GM06990 (cell line): ENCODE data around the gene UBXN4.
A peak's percentile ranks its signal among the peaks of the same experiment; 100 is the strongest.
"Not testable (repeated sequence)": the region's sequence is repeated elsewhere in the genome, so short reads cannot be mapped to it uniquely, and the experiment has no call there.

Experiments used
- DNase-seq: peaks from one replicate; pipeline ENCODE4 v3.0.0-alpha.2; 2011; ENCODE audit not compliant: insufficient read length; ENCODE audit errors: extremely low read depth
- H3K27me3 ChIP-seq: replicated peaks from 2 replicates; pipeline ENCODE4 v1.6.0; 2011; ENCODE audit warnings: low read length; ENCODE audit not compliant: control insufficient read depth, insufficient read depth
- H3K36me3 ChIP-seq: 2 replicates; pipeline ENCODE4 v1.5.1; 2011; ENCODE audit warnings: low read length; ENCODE audit not compliant: control insufficient read depth, insufficient read depth
- H3K4me3 ChIP-seq: replicated peaks from 2 replicates; pipeline ENCODE4 v1.5.1; 2011; ENCODE audit warnings: low read depth, mild to moderate bottlenecking, control low read depth, low read length
- CTCF ChIP-seq: IDR thresholded peaks from 2 replicates; pipeline ENCODE4 v1.5.1; 2011; ENCODE audit warnings: low read length, control low read depth, mild to moderate bottlenecking, inconsistent platforms; ENCODE audit not compliant: insufficient read depth, poor library complexity, severe bottlenecking

UBXN4 gene, protein sequence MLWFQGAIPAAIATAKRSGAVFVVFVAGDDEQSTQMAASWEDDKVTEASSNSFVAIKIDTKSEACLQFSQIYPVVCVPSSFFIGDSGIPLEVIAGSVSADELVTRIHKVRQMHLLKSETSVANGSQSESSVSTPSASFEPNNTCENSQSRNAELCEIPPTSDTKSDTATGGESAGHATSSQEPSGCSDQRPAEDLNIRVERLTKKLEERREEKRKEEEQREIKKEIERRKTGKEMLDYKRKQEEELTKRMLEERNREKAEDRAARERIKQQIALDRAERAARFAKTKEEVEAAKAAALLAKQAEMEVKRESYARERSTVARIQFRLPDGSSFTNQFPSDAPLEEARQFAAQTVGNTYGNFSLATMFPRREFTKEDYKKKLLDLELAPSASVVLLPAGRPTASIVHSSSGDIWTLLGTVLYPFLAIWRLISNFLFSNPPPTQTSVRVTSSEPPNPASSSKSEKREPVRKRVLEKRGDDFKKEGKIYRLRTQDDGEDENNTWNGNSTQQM

DNA sequence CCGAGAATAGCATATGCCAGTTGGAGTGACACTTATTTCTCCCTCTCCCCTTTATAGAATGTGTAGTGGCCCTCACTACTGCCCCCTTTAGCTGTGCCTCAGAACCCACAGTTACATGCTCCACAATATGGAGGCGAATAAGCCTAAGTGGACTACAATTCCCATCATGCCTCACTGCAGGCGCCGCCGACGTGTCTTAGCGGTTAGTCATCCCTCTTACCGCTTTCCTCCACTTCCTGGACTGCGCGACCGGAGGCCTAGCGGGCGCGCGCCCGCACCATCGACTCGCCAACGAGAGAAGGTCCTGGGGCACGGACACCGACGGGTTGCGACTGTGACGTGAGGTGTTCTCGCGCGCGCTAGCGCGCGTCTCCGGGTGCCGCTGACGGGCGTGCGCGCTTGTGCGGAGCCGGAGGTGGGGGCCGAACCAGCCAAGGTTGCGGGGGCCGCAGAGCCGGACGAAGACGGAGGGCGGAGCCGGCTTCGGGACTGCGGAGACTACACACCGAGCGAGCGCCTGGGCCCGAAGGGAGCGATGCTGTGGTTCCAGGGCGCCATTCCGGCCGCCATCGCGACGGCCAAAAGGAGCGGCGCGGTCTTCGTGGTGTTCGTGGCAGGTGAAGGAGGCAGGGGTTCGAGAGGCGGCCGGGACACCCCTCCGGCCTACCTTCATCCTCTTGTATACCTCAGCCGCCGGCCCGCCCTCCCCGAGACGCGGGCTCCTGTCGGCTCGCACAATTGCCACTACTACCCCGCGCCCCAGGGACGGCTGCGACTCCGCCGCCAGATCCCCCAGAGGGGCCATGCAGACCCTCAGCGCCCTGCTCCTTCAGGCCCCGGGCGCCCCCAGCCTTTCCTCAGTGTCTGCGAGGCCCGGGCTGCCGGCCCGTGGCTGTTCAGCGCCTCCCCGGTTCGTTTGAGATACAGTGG lies at the start of gene UBXN4:
UBXN4 (plus strand) TSS at position 461 of the 930 bp plus-strand sequence; CDS start at position 536, 75 bp downstream.
- peak within 1 kb of the TSS; percentile 91 for H3K4me3 ChIP-seq
- peak; percentile 100 for DNase-seq
- peak; percentile 65 for TF ChIP-seq CTCF

GRCh38 chr2:135694711-135695110 lies 46.9 kb upstream of the UBXN4 start:
- TF ChIP-seq CTCF, result no peak
- Histone ChIP-seq H3K4me3 (no peak overlapping the region), H3K27me3 (no peaks in the 10 kb centered on the region), H3K36me3 (peaks cover 3% of the 10 kb centered on the region)
- no peak for DNase-seq

More for the DNA sequence above, at the start of gene UBXN4:
- no peaks in the 10 kb centered on the region for H3K36me3 ChIP-seq
- no peaks in the 10 kb centered on the region for H3K27me3 ChIP-seq

GRCh38 chr2:135698838-135699237 lies 42.8 kb upstream of the UBXN4 start:
- no peaks in the 10 kb centered on the region for H3K27me3 ChIP-seq
- DNase-seq, result no peak
- H3K4me3 ChIP-seq, result no peak overlapping the region
- peaks cover 3% of the 10 kb centered on the region for H3K36me3 ChIP-seq
- no peak for TF ChIP-seq CTCF

DNA sequence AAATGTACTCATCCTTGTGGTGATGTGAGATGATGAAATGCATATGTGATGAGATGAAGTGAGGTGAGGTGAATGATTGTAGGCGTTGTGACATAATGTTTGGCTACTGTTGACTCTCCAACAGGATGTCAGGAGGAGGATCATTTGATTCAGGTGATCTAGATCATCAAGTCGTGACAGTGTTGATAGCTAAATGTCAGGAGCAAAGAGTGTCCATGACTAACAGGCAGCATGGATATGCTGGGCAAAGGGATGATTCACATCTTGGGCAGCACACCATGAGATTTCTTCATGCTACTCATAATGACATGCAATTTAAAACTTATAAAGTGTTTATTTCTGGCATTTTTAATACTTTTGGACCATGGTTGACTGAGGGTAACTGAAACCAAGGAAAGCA lies 40.2 kb upstream of the UBXN4 start:
- H3K27me3 ChIP-seq, result no peaks in the 10 kb centered on the region
- no peak for TF ChIP-seq CTCF
- no peaks in the 10 kb centered on the region for H3K36me3 ChIP-seq
- DNase-seq, result no peak
- H3K4me3 ChIP-seq, result no peak overlapping the region

DNA sequence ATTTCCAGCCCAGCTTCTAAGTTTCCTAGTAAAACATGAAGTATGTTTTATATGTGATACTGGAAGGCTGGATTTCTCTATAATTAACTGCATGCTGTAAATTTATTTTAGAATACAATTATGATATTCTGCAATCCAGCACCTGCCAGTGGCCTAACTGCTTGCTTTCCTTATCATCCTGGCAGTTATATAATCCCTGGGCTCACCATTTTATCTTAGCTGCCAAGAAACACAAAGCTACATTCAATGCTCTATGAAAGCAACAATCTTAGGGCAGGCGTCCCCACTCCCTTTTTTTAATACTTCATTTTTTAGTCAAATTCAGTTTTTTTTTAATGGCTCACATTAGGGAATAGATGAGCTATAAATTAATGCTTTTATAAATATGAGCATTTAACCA lies 38.4 kb upstream of the UBXN4 start:
- H3K27me3 ChIP-seq, result no peaks in the 10 kb centered on the region
- H3K4me3 ChIP-seq, result no peak overlapping the region
- no peaks in the 10 kb centered on the region for H3K36me3 ChIP-seq
- DNase-seq, result no peak
- no peak for TF ChIP-seq CTCF

GRCh38 chr2:135704075-135704474 lies 37.6 kb upstream of the UBXN4 start:
- DNase-seq, H3K4me3 ChIP-seq, H3K36me3 ChIP-seq, H3K27me3 ChIP-seq: not testable (repeated sequence)
